ENCODE data around the gene EIF1.

EIF1 gene

GRCh38 chr17:41692722-41693521 is 4.2 kb downstream of the EIF1 start:
- TF ChIP-seq EGR1 (IDR thresholded peaks at IDR 0.05) (no peak), RAD21 (IDR thresholded peaks at IDR 0.05; ENCODE audit: low read depth) (no peak), NFIC (IDR thresholded peaks at IDR 0.05) (no peak), CEBPB (IDR thresholded peaks at IDR 0.05) (no peak), REST (IDR thresholded peaks at IDR 0.05; ENCODE audit: low read depth) (no peak), YY1 (IDR thresholded peaks at IDR 0.05; ENCODE audit: low read depth) (no peak), ZBTB7A (IDR thresholded peaks at IDR 0.05; ENCODE audit: low read depth) (no peak), EP300 (IDR thresholded peaks at IDR 0.05; ENCODE audit: borderline replicate concordance) (no peak), CREB1 (IDR thresholded peaks at IDR 0.05; ENCODE audit: low read depth) (no peak), TAF1 (IDR thresholded peaks at IDR 0.05; ENCODE audit: low read depth) (no peak), USF1 (IDR thresholded peaks at IDR 0.05) (no peak)

GRCh38 chr17:41695134-41695661 is 6.5 kb downstream of the EIF1 start:
- no peak for TF ChIP-seq USF1 (IDR thresholded peaks at IDR 0.05)
- TF ChIP-seq FOXM1 (IDR thresholded peaks at IDR 0.05; ENCODE audit: borderline replicate concordance, low read depth) = no peak
- TF ChIP-seq ZBTB7A (IDR thresholded peaks at IDR 0.05; ENCODE audit: low read depth) = no peak
- TF ChIP-seq TAF1 (IDR thresholded peaks at IDR 0.05; ENCODE audit: low read depth) = no peak
- no peak for TF ChIP-seq REST (IDR thresholded peaks at IDR 0.05; ENCODE audit: low read depth)
- TF ChIP-seq TEAD4 (IDR thresholded peaks at IDR 0.05) = no peak
- no peak for TF ChIP-seq CREB1 (IDR thresholded peaks at IDR 0.05; ENCODE audit: low read depth)
- no peak for TF ChIP-seq YY1 (IDR thresholded peaks at IDR 0.05; ENCODE audit: low read depth)
- no peak for TF ChIP-seq TCF12 (IDR thresholded peaks at IDR 0.05; ENCODE audit: low read depth)
- no peak for TF ChIP-seq CEBPB (IDR thresholded peaks at IDR 0.05)
- no peak for TF ChIP-seq NFIC (IDR thresholded peaks at IDR 0.05)
- no peak for TF ChIP-seq RAD21 (IDR thresholded peaks at IDR 0.05; ENCODE audit: low read depth)
- TF ChIP-seq EGR1 (IDR thresholded peaks at IDR 0.05) = no peak
- TF ChIP-seq EP300 (IDR thresholded peaks at IDR 0.05; ENCODE audit: borderline replicate concordance) = no peak
- TF ChIP-seq MAX (IDR thresholded peaks at IDR 0.05) = no peak

- TF ChIP-seq RAD21 (IDR thresholded peaks at IDR 0.05; ENCODE audit: low read depth) (peak; percentile 41), CEBPB (IDR thresholded peaks at IDR 0.05) (no peak)
These were observed 7.5 kb downstream of the EIF1 start for GRCh38 chr17:41695954-41696757.

GRCh38 chr17:41697122-41697962 is 8.7 kb downstream of the EIF1 start:
- TF ChIP-seq RAD21 (IDR thresholded peaks at IDR 0.05; ENCODE audit: low read depth) = no peak
- TF ChIP-seq TEAD4 (IDR thresholded peaks at IDR 0.05) = no peak
- no peak for TF ChIP-seq MAX (IDR thresholded peaks at IDR 0.05)
- TF ChIP-seq TAF1 (IDR thresholded peaks at IDR 0.05; ENCODE audit: low read depth) = no peak
- TF ChIP-seq USF1 (IDR thresholded peaks at IDR 0.05) = 0 out of 2 replicates have a peak, but pooled peaks have one; percentile 43
- TF ChIP-seq CREB1 (IDR thresholded peaks at IDR 0.05; ENCODE audit: low read depth) = no peak

All from Ishikawa (cell line).